Stimulated activated CD8-positive, alpha-beta memory T cell treated with anti-CD3 and anti-CD28 coated beads, Interleukin-7, amount 100 ng/mL, for 48 hours (primary cell): ENCODE results near the gene PPP1R12B.
"Not testable (repeated sequence)": the region's sequence is repeated elsewhere in the genome, so short reads cannot be mapped to it uniquely, and the experiment has no call there.

ENCODE experiments used
- DNase-seq, 2 donors: peaks; one replicate each; pipeline ENCODE4 v3.0.0-alpha.2; 2020; ENCODE audit warnings: low read depth in 1 of 2; ENCODE audit errors: extremely low read depth in 1 of 2

Gene PPP1R12B

DNA sequence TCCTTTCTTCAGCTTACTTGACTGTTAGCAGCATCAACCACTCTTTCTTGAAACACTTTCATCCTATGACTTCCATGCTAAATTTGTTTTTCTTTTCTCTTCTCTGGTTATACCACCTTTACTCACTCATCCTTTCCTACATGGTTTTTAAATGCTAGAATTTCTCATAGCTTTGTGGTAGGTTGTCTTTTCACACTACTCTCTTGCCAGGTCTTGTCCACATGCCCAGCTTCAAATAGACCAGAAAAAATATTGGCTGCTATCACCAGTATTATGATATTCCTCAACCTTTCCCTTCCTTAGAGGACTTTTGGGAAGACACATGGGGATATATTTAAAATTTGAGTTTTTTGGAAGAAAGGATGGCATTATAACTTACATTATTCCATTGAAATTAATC is 48.8 kb downstream of the PPP1R12B start:
- no peak for DNase-seq

GRCh38 chr1:202398439-202398838 is 49.9 kb downstream of the PPP1R12B start:
- DNase-seq: not testable (repeated sequence)

DNA sequence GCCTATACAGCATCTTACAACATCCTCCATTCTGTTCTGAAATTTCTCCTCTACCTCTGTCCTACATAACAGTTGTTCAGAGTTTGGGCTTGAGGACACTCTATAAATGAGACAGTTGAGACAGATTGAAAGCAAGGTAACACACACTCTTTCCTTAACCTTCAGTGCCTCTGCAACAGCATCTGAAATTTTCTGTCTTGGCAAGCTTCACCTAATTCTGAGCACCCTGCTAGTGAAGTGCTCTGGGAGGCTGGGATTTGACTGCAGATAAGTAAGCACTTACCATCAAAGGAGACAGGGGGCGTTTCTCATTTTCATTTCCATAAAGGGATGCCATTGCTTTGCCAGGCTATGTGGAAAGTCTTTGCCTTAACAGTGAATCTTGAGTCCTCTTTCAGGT is 53.3 kb downstream of the PPP1R12B start:
- DNase-seq: not testable (repeated sequence)

- DNase-seq: not testable (repeated sequence)
Observed at GRCh38 chr1:202403381-202403780, 54.9 kb downstream of the PPP1R12B start.

- DNase-seq: no peak
Observed at GRCh38 chr1:202405928-202406327, 57.4 kb downstream of the PPP1R12B start.

DNA sequence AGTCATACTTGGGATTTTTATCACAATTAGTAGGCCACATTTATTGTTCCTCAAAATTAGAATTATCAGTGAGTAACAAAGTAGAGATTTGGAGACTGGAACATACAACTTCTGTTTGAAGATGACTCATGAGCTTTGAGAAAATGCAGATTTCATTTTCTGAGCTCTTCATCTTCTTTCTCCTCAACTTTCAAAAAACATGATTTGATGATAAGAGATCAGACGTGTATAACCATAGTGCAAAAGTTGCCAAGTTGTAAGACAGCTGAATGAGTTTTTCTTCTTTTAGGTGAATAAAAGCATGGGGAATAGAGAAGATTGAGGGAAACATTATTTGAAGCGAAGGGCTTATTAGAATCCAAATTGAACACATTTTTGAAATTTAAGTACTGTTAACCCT is 58.4 kb downstream of the PPP1R12B start:
- DNase-seq: not testable (repeated sequence)

- DNase-seq: not testable (repeated sequence)
Observed at GRCh38 chr1:202407378-202407777, 58.9 kb downstream of the PPP1R12B start.

- not testable (repeated sequence) for DNase-seq
Observed at GRCh38 chr1:202410251-202410650, 61.8 kb downstream of the PPP1R12B start.

- not testable (repeated sequence) for DNase-seq
Observed at GRCh38 chr1:202410854-202411357, 62.4 kb downstream of the PPP1R12B start.

- DNase-seq: no peak
Observed at GRCh38 chr1:202411422-202411821, 62.9 kb downstream of the PPP1R12B start.

- DNase-seq: not testable (repeated sequence)
Observed at GRCh38 chr1:202412421-202412820, 63.9 kb downstream of the PPP1R12B start.

DNA sequence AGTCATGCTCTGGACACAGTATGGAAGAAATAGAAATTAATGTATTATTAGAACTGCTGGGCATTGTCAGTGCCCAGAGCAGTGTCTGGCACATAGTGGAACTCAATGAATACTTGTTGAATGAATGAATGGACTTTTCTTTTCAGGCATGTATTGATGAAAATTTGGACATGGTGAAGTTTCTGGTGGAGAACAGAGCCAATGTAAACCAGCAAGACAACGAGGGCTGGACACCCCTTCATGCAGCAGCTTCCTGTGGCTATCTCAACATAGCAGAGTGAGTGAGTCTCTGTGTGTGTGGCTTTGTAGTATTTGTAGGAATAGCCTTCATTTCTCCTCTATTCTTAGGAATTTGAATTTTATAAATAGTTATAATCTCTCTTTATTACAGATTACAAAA is 68.1 kb downstream of the PPP1R12B start:
- no peak for DNase-seq

- DNase-seq: not testable (repeated sequence)
Observed at GRCh38 chr1:202417141-202417540, 68.6 kb downstream of the PPP1R12B start.

- DNase-seq: not testable (repeated sequence)
Observed at GRCh38 chr1:202417762-202418201, 69.3 kb downstream of the PPP1R12B start.

GRCh38 chr1:202419731-202420130 is 71.2 kb downstream of the PPP1R12B start:
- DNase-seq: not testable (repeated sequence)

- DNase-seq: not testable (repeated sequence)
Observed at GRCh38 chr1:202420422-202421094, 72.1 kb downstream of the PPP1R12B start.

DNA sequence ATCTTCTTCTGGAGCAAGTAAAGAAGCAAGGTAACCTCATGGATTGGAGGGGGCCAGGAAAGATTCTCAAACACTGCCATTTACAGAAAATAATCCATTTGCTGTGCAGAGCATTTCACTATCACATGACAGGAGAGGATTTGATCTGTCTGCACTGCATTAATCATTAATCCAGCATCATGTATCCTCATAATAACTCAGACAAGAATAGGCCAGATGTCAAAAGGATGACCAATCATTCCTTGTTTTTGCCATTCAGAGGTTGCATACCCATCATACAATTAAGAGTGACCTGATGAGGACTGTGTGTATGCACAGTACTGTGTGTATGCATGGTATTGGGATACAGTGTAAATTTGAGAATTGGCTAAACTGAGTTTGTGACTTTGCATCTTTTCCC is 74.2 kb downstream of the PPP1R12B start:
- not testable (repeated sequence) for DNase-seq

GRCh38 chr1:202424260-202424659 is 75.8 kb downstream of the PPP1R12B start:
- not testable (repeated sequence) for DNase-seq

DNA sequence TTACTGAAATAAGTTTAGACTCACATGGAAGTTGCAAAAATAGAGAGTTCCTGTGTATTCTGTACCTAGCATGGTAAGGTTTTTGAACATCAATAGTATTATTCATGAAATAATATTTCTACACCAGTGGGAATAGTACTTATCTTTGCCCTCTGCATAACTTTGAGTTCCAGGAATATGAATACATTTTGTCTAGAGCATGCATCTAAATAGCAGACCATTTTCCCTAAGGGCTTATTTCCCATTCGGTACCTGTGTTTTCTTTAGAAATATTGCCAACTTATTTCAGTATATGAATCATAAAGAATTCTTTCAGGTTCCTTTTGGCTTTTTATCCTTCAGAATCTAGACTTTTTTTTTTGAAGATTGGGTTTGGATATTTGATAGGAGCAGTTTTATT is 81.6 kb downstream of the PPP1R12B start:
- DNase-seq: not testable (repeated sequence)

- not testable (repeated sequence) for DNase-seq
Observed at GRCh38 chr1:202432338-202432737, 83.8 kb downstream of the PPP1R12B start.

DNA sequence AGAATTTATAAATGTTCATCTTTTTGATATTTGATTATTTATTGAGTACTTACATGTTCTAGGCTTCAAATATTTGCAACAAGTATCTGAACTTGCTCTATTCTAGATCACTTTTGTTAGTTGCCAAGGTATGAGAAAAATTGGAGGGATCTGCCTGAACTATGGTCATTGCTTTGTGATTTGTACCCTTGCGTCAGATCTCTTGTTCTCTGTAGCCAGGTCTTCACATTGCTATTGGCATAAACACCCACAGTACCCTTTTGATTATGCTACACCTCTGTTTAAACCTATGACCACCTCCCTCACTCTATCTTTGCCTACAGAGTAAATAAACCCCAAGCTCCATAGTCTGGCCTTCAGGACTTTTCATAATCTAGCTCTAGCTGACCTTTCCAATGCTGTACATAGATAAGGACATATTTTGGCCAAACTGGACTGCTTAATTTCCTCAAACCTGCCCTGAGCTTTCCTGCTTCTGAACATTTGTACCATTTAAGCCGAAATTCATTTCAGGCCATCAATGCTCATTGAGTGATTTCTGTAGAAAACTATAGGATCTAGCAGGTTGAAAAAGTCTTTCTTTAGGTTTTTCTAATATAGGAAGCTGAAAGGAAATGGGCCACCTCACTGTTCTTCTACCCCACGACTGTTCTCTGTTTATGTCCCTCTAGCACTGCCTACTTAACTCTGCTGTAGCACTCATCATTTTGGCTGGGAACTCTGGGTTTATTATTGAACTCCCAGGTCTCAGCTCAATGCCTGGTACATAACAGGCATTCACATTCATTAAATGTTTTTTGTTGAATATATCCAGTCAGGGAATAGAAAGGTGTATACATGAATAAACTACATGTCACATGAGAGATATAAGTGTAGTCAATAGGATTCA is 84.9 kb downstream of the PPP1R12B start:
- no peak for DNase-seq

DNA sequence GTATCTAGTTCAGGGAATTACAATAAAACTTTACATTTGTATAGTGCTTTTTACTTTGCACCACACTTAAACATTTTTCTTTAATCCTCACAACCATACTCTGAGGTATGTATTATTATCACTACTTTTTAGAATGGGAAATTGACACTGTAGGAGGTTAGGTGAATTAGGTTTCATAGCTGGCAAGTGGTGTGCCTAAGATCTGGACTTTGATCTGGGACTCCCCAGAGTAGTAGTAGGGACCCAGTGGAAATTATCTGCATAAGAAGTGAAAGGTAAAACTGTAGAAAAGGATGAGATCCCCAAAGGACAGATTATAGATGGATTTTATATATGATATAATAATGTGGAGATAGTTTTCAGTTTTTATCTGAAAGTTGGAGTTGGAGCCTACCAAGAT is 85.6 kb downstream of the PPP1R12B start:
- DNase-seq: no peak
